ENCODE results near the gene SFTPB. TPM values are rescaled to one million over a fixed set of nuclear protein-coding genes. Genes with fewer than 3 reads are reported as not detected.

Gene SFTPB
- total RNA-seq, 1 donor from 2014 or later: not detected

- Histone ChIP-seq H3K79me2 (ENCODE audit: low read depth) (no peaks in the 10 kb centered on the region), H3K9ac (no peak overlapping the region), H3K9me3 (ENCODE audit: low read depth) (no peaks in the 10 kb centered on the region), H3K36me3 (no peaks in the 10 kb centered on the region), H3K4me2 (no peak overlapping the region), H3K27ac (no peak overlapping the region), H3K27me3 (peaks cover 11% of the 10 kb centered on the region), H3K4me3 (no peak overlapping the region), H3F3A (ENCODE audit: low read depth) (peaks cover under 1% of the 10 kb centered on the region), H4K20me1 (ENCODE audit: low read depth) (no peaks in the 10 kb centered on the region), H3K4me1 (peaks cover 16% of the 10 kb centered on the region), H2AFZ (replicated peaks) (no peak overlapping the region)
- no peak for DNase-seq (ENCODE audit: low spot score)
- Mint-ChIP-seq H3K4me3 (no peak overlapping the region), H3K27me3 (ENCODE audit: insufficient read depth, low read depth) (peaks cover 15% of the 10 kb centered on the region), H3K9me3 (no peaks in the 10 kb centered on the region), H3K36me3 (no peaks in the 10 kb centered on the region), H3K4me1 (peaks cover 16% of the 10 kb centered on the region), H3K27ac (no peak overlapping the region)
- TF ChIP-seq CTCF (IDR thresholded peaks at IDR 0.05) (no peak), EZH2phosphoT487 (IDR thresholded peaks at IDR 0.05) (no peak), EZH2 (IDR thresholded peaks at IDR 0.05) (no peak)
Observed at GRCh38 chr2:85712336-85712735, 44.3 kb upstream of the SFTPB start.

GRCh38 chr2:85711578-85712060 lies 43.6 kb upstream of the SFTPB start:
- Histone ChIP-seq H3K9me3 (ENCODE audit: low read depth) (no peaks in the 10 kb centered on the region), H3K27ac (no peak overlapping the region), H3K4me3 (no peak overlapping the region), H3F3A (ENCODE audit: low read depth) (no peaks in the 10 kb centered on the region), H3K4me2 (no peak overlapping the region), H4K20me1 (ENCODE audit: low read depth) (no peaks in the 10 kb centered on the region), H3K79me2 (ENCODE audit: low read depth) (no peaks in the 10 kb centered on the region), H3K36me3 (no peaks in the 10 kb centered on the region), H3K27me3 (peaks cover 13% of the 10 kb centered on the region), H3K9ac (no peak overlapping the region), H2AFZ (replicated peaks) (no peak overlapping the region), H3K4me1 (peaks cover 9% of the 10 kb centered on the region)
- TF ChIP-seq EZH2 (IDR thresholded peaks at IDR 0.05): no peak
- no peak for TF ChIP-seq EZH2phosphoT487 (IDR thresholded peaks at IDR 0.05)
- TF ChIP-seq CTCF (IDR thresholded peaks at IDR 0.05): no peak
- Mint-ChIP-seq H3K27me3 (ENCODE audit: insufficient read depth, low read depth) (peaks cover 14% of the 10 kb centered on the region), H3K36me3 (no peaks in the 10 kb centered on the region), H3K4me1 (peaks cover 12% of the 10 kb centered on the region), H3K9me3 (no peaks in the 10 kb centered on the region), H3K27ac (no peak overlapping the region), H3K4me3 (no peak overlapping the region)
- DNase-seq (ENCODE audit: low spot score): no peak

- no peak for TF ChIP-seq EZH2 (IDR thresholded peaks at IDR 0.05)
- TF ChIP-seq EZH2phosphoT487 (IDR thresholded peaks at IDR 0.05): no peak
- TF ChIP-seq CTCF (IDR thresholded peaks at IDR 0.05): no peak
- Mint-ChIP-seq H3K4me1 (peaks cover 5% of the 10 kb centered on the region), H3K27ac (no peak overlapping the region), H3K4me3 (no peak overlapping the region), H3K36me3 (no peaks in the 10 kb centered on the region), H3K27me3 (ENCODE audit: insufficient read depth, low read depth) (peaks cover 12% of the 10 kb centered on the region), H3K9me3 (no peaks in the 10 kb centered on the region)
- H3K4me1 ChIP-seq: peaks cover 2% of the 10 kb centered on the region
- no peak overlapping the region for H3K4me2 ChIP-seq
- peaks cover 13% of the 10 kb centered on the region for H3K27me3 ChIP-seq
- no peaks in the 10 kb centered on the region for H3K36me3 ChIP-seq
- no peaks in the 10 kb centered on the region for H3F3A ChIP-seq (ENCODE audit: low read depth)
- H3K9me3 ChIP-seq (ENCODE audit: low read depth): no peaks in the 10 kb centered on the region
- H3K27ac ChIP-seq: no peak overlapping the region
- no peaks in the 10 kb centered on the region for H3K79me2 ChIP-seq (ENCODE audit: low read depth)
- no peak overlapping the region for H3K9ac ChIP-seq
- no peak overlapping the region for H3K4me3 ChIP-seq
- H2AFZ ChIP-seq (replicated peaks): no peak overlapping the region
- no peak for DNase-seq (ENCODE audit: low spot score)
- H4K20me1 ChIP-seq (ENCODE audit: low read depth): no peaks in the 10 kb centered on the region
Observed at GRCh38 chr2:85710687-85711577, 42.9 kb upstream of the SFTPB start.
